Adrenal gland (tissue), 5 donors: ENCODE measurements around the gene TTC22.

Experiments used
- POLR2A ChIP-seq, 2 donors: fragments of 450-650 bp; IDR thresholded peaks; one replicate each; pipeline ENCODE4 v1.6.1; 2017; ENCODE audit warnings: antibody characterized with exemption in 2 of 2, mild to moderate bottlenecking in 2 of 2, moderate library complexity in 1 of 2
- TF ChIP-seq, protein P1 (sequence below), 6 experiments: fragments of 450-650 bp in 4 of 6; fragments of 200-600 bp in 2 of 6; sonication (generic) in 1 of 6; IDR thresholded peaks; 1 replicate in 5 of 6; 2 replicates in 1 of 6; pipeline versions ENCODE4 v1.5.1 to v1.8.0; 2016 to 2021; ENCODE audit warnings: antibody characterized with exemption in 6 of 6, mild to moderate bottlenecking in 2 of 6, moderate library complexity in 1 of 6
- donor health status: DM: no; HTN: no; CAD: no.

- no peak for TF ChIP-seq POLR2A (IDR thresholded peaks at IDR 0.05)
- TF ChIP-seq, protein P1, sequence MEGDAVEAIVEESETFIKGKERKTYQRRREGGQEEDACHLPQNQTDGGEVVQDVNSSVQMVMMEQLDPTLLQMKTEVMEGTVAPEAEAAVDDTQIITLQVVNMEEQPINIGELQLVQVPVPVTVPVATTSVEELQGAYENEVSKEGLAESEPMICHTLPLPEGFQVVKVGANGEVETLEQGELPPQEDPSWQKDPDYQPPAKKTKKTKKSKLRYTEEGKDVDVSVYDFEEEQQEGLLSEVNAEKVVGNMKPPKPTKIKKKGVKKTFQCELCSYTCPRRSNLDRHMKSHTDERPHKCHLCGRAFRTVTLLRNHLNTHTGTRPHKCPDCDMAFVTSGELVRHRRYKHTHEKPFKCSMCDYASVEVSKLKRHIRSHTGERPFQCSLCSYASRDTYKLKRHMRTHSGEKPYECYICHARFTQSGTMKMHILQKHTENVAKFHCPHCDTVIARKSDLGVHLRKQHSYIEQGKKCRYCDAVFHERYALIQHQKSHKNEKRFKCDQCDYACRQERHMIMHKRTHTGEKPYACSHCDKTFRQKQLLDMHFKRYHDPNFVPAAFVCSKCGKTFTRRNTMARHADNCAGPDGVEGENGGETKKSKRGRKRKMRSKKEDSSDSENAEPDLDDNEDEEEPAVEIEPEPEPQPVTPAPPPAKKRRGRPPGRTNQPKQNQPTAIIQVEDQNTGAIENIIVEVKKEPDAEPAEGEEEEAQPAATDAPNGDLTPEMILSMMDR (IDR thresholded peaks at IDR 0.05): no peak
Observed at GRCh38 chr1:54818461-54819194, 17.5 kb upstream of the TTC22 start.
